ENCODE results near the gene VIM.

- TF ChIP-seq CTCF (IDR thresholded peaks at IDR 0.05) = no peak
- no peak for TF ChIP-seq POLR2A (IDR thresholded peaks at IDR 0.05)
Observed at GRCh38 chr10:17240616-17241015, 12.6 kb downstream of the VIM start.

All from right lobe of liver (tissue), 4 donors.